Limb (tissue), 2 donors: ENCODE data around the gene NPEPPS.

Experiments used
- DNase-seq, 2 donors: peaks; one replicate each; pipeline ENCODE4 v3.0.0-alpha.2; 2016; ENCODE audit errors: extremely low spot score in 2 of 2

NPEPPS gene

GRCh38 chr17:47663912-47664623 lies 133.2 kb downstream of the NPEPPS start:
- peak; percentile 53 to 71 for DNase-seq

GRCh38 chr17:47664624-47664941 lies 133.7 kb downstream of the NPEPPS start:
- no peak for DNase-seq

GRCh38 chr17:47665655-47666054 lies 134.7 kb downstream of the NPEPPS start:
- DNase-seq = no peak

GRCh38 chr17:47669081-47669480 lies 138.2 kb downstream of the NPEPPS start:
- DNase-seq = no peak

GRCh38 chr17:47670064-47670463 lies 139.2 kb downstream of the NPEPPS start:
- no peak for DNase-seq
